ENCODE data around the gene NFIC. TPM values are rescaled to one million over a fixed set of nuclear protein-coding genes. Genes with fewer than 3 reads are reported as not detected.

NFIC gene
- total RNA-seq, 1 experiment from 2014 or later: 20.0 TPM

- no peak for DNase-seq (ENCODE audit: low spot score)
Measured at GRCh38 chr19:3467437-3468198, 101.2 kb downstream of the NFIC start.

- no peak for DNase-seq (ENCODE audit: low spot score)
Measured at GRCh38 chr19:3468211-3468610, 101.8 kb downstream of the NFIC start.

GRCh38 chr19:3469638-3470499 lies 103.5 kb downstream of the NFIC start:
- no peak for DNase-seq (ENCODE audit: low spot score)

GRCh38 chr19:3470500-3471128 lies 104.2 kb downstream of the NFIC start:
- DNase-seq (ENCODE audit: low spot score): no peak

- no peak for DNase-seq (ENCODE audit: low spot score)
Measured at GRCh38 chr19:3471954-3472655, 105.7 kb downstream of the NFIC start.

GRCh38 chr19:3474010-3474409 lies 107.6 kb downstream of the NFIC start:
- no peak for DNase-seq (ENCODE audit: low spot score)

- DNase-seq (ENCODE audit: low spot score): no peak
Measured at GRCh38 chr19:3474614-3475013, 108.2 kb downstream of the NFIC start.

- no peak for DNase-seq (ENCODE audit: low spot score)
Measured at GRCh38 chr19:3475449-3475848, 109.1 kb downstream of the NFIC start.

GRCh38 chr19:3476830-3477229 lies 110.4 kb downstream of the NFIC start:
- no peak for DNase-seq (ENCODE audit: low spot score)

GRCh38 chr19:3477506-3477905 lies 111.1 kb downstream of the NFIC start:
- DNase-seq (ENCODE audit: low spot score): no peak

- DNase-seq (ENCODE audit: low spot score): no peak
Measured at GRCh38 chr19:3477951-3478350, 111.6 kb downstream of the NFIC start.

GRCh38 chr19:3478409-3479176 lies 112.2 kb downstream of the NFIC start:
- DNase-seq (ENCODE audit: low spot score): no peak

- DNase-seq (ENCODE audit: low spot score): no peak
Measured at GRCh38 chr19:3479177-3479833, 112.9 kb downstream of the NFIC start.

- no peak for DNase-seq (ENCODE audit: low spot score)
Measured at GRCh38 chr19:3479834-3480215, 113.4 kb downstream of the NFIC start.

- no peak for DNase-seq (ENCODE audit: low spot score)
Measured at GRCh38 chr19:3480383-3481091, 114.2 kb downstream of the NFIC start, which contains the start of gene SMIM24. Gene SMIM24, minus strand, starts transcription at chr19:3480525. Its CDS starts 62 bp downstream, at chr19:3480463.

GRCh38 chr19:3481241-3482090 lies 115.1 kb downstream of the NFIC start:
- no peak for DNase-seq (ENCODE audit: low spot score)

- DNase-seq (ENCODE audit: low spot score): no peak
Measured at GRCh38 chr19:3482507-3483225, 116.3 kb downstream of the NFIC start.

GRCh38 chr19:3483226-3483628 lies 116.8 kb downstream of the NFIC start, which contains the start of gene SMIM44:
Gene SMIM44, minus strand, starts transcription at chr19:3483441. Its CDS starts 38 bp downstream, at chr19:3483403.
- DNase-seq (ENCODE audit: low spot score): no peak

Data from H4 (cell line).